HepG2 (cell line): ENCODE results near the gene ZNF492.

Source experiments
- AHDC1 ChIP-seq: sonication (generic); formaldehyde crosslinking; IDR thresholded peaks from 2 replicates; pipeline ENCODE4 v1.5.1; 2020; ENCODE audit warnings: mild to moderate bottlenecking, missing genetic modification reagents, borderline replicate concordance
- ZFP37 ChIP-seq: sonication (generic); formaldehyde crosslinking; IDR thresholded peaks from 2 replicates; pipeline ENCODE4 v1.4.0; 2020; ENCODE audit warnings: missing genetic modification reagents, borderline replicate concordance

DNA sequence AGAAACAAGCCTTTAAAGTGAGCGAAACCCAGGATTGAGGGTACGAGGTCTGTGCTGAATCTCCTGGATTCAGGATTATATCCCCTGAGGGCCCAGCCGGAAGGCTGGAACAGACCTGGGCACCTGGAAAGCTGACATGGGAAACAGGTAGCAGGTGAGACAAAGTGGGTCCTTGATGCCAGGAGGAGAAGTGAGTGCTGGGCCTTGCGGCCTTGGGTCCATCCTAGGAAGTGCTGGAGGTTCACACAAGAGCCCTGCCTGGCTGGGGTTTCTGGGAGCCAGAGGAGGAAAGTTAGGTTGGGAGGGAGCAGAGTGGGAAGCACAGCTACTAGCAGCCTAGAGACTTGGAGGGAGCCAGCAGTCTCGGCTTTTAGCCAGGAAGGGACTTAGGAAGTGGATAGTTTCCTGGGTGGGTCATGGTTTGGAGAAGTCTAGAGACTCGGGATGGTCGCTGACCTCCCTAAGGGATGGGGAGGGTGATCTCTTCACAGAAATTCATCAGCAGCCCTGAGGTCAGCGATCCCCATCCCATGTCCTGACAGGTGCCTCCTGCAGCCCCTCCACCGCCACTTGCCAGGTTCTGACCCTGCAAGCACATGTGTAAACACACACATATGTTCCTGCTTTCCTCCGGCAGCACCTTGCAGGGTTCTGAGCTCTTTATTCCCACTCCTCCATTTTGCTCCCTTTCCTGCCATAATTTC, 29.4 kb upstream of the ZNF492 start:
- TF ChIP-seq ZFP37 (CRISPR knock-in tag) (no peak), AHDC1 (CRISPR knock-in tag) (no peak)
